Astrocyte of the cerebellum (primary cell): ENCODE measurements around the gene CCDC126.
A peak's percentile ranks its signal among the peaks of the same experiment; 100 is the strongest.
"Not testable (repeated sequence)": the region's sequence is repeated elsewhere in the genome, so short reads cannot be mapped to it uniquely, and the experiment has no call there.

Experiments used
- DNase-seq: peaks from one replicate; pipeline ENCODE4 v3.0.0-alpha.2; 2011; ENCODE audit warnings: low read depth
- H3K4me3 ChIP-seq: 2 replicates; pipeline ENCODE4 v1.5.1; 2011; ENCODE audit warnings: mild to moderate bottlenecking, low read depth, low read length, moderate library complexity
- in situ Hi-C: cut with HindIII; loops from 2 replicates; pipeline ENCODE4 v1.10.0; 2017; ENCODE audit warnings: low sequenced_read_pairs
- TF ChIP-seq, protein P1 (sequence below): IDR thresholded peaks from 2 replicates; pipeline ENCODE4 v1.5.1; 2012; ENCODE audit warnings: low read length, low read depth, moderate library complexity, mild to moderate bottlenecking; ENCODE audit errors: missing control alignments

Gene CCDC126

DNA sequence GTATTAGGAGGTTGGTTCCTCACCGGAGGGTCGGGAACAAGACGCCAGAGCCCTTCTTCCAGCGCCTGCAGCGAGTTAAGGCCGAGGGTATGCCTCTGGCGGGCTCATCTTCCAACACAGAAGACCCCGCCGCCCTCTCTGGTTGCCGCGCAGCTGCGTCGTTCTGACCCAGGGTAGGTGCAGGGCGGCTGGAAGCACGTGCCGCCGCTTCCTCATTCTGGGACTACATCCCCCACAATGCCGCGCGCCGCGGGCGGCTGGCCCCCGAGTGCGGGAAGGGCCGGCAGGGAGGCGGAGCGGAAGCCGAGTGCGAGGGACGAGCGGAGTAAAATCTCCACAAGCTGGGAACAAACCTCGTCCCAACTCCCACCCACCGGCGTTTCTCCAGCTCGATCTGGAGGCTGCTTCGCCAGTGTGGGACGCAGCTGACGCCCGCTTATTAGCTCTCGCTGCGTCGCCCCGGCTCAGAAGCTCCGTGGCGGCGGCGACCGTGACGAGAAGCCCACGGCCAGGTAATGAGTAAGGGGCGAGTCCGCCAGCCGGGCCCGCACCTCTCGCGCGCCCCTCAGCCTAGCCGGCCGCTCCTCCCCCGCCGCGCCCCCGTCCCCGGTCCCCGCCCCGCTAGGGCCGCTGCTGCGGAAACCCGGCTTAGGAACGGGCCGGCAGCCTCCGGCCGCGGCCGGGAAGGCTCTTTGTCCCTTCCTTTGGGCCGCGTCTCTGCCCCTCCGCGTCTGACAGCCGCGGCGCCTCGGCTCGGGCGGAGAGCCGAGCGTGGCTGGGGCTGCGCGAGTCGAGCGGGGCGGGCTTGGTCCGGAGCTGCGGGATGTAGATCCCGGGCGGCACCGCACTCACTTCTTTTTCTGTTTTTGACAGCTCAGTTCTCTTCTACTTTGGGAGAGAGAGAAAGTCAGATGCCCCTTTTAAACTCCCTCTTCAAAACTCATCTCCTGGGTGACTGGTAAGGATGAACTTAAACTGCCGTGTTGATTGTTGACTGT is at the start of gene CCDC126:
Gene CCDC126, plus strand, starts transcription at position 289 of the 998 bp plus-strand sequence. CDS start 13,934 bp downstream, outside the sequence.
- peak; percentile 75 for DNase-seq
- H3K4me3 ChIP-seq, result peak within 1 kb of the TSS; percentile 76
- TF ChIP-seq, protein P1, sequence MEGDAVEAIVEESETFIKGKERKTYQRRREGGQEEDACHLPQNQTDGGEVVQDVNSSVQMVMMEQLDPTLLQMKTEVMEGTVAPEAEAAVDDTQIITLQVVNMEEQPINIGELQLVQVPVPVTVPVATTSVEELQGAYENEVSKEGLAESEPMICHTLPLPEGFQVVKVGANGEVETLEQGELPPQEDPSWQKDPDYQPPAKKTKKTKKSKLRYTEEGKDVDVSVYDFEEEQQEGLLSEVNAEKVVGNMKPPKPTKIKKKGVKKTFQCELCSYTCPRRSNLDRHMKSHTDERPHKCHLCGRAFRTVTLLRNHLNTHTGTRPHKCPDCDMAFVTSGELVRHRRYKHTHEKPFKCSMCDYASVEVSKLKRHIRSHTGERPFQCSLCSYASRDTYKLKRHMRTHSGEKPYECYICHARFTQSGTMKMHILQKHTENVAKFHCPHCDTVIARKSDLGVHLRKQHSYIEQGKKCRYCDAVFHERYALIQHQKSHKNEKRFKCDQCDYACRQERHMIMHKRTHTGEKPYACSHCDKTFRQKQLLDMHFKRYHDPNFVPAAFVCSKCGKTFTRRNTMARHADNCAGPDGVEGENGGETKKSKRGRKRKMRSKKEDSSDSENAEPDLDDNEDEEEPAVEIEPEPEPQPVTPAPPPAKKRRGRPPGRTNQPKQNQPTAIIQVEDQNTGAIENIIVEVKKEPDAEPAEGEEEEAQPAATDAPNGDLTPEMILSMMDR, result no peak
- in situ Hi-C loops, result no loop called here

DNA sequence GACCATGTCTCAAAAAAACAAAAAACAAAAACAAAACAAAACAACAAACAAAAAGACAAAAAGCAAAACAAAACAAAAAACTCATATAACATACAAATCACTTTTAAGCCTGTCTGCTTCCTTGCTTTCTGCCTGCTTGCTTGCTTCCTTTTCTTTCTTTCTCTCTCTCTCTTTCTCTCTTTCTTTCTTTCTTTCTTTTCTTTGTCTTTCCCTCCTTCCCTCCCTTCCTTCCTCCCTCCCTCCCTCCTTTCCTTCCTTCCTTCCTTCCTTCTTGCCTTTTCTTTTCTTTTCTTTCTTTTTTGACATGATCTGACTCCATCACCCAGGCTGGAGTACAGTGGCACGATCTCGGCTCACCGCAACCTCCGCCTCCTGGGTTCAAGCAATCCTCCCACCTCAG is 49.5 kb upstream of the CCDC126 start:
- TF ChIP-seq, protein P1, result no peak
- in situ Hi-C loops, result no loop called here
- H3K4me3 ChIP-seq, result no peak overlapping the region
- DNase-seq, result no peak

DNA sequence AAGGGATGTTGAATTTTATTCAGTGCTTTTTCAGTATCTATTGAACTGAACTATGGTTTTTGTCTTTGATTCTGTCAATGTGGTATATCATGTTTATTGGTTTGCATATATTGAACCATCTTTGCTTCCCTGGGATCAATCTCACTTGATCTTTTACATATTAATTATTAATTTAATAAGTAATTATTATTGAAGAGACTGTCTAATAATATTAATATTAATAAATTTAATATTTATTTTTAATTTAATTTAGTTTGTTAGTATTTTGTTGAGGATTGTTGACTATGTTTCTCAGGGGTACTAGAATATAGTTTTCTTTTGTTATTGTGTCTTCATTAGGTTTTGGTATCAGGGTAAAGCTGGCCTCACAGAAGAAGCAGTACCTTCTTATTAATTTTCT is 38.9 kb upstream of the CCDC126 start:
- TF ChIP-seq, protein P1, result no peak
- in situ Hi-C loops, result no loop called here
- no peak for DNase-seq
- no peak overlapping the region for H3K4me3 ChIP-seq

DNA sequence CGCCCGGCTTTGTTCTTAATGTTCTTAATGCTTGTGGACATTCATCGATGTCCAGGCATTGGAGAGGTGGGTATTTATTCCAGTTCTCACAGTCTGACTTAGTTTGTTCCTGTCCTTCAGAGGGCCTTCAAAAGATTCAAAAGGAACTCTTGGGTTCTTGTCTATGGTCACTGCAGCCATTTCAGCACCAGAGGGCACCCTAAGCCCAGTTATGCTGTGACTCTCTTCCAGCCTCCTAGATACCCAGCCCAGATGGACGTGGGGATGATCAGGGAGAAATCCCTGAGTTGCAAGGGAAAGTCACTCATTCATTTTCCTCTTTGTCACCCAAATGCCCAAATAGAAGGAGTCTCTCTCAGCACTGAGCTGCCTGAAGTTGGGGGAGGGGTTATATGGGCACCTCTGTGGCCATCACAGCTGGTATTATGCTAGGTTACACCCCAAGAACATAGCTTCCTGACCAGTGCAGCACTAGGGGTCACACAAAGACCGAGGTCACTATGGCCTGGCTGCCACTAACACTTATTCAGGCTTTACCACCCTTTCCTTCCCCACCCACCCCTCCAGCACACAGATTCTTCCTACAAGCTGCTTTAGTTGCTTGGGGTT is 26.5 kb upstream of the CCDC126 start:
- DNase-seq, result peak; percentile 63
- no peak overlapping the region for H3K4me3 ChIP-seq
- TF ChIP-seq, protein P1, result peak; percentile 87
- in situ Hi-C loops, result loop anchor here (10.0 kb wide), 1 partner anchor 144 kb away; the partner anchor contains the start of gene STK31

DNA sequence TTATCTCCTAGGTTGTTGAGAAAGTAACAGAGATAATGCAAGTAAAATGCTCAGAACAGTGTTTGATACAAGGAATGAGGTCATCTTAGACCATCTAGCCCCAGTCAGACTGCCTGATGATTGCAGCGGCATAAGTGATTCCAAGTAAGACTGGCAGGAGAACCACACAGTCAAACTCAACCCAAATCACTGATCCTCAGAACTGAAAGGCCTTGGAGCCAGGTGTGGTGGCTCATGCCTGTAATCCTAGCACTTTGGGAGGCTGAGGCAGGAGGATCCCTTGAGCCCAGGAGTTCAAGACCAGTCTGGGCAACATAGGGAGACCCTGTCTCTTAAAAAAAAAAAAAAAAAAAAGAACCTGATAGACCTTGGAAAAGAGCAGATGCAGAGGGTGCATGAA is 15.2 kb upstream of the CCDC126 start:
- DNase-seq, in situ Hi-C loops, H3K4me3 ChIP-seq: not testable (repeated sequence)

GRCh38 chr7:23585304-23585703 is 11.9 kb upstream of the CCDC126 start:
- DNase-seq, H3K4me3 ChIP-seq, in situ Hi-C loops: not testable (repeated sequence)

GRCh38 chr7:23586159-23586558 is 11.0 kb upstream of the CCDC126 start:
- in situ Hi-C loops, result no loop called here
- no peak for DNase-seq
- H3K4me3 ChIP-seq, result no peak overlapping the region
- TF ChIP-seq, protein P1, result no peak
